ENCODE data around the gene CA5B. TPM values are rescaled to one million over a fixed set of nuclear protein-coding genes. Genes with fewer than 3 reads are reported as not detected.
"Not testable (repeated sequence)": the region's sequence is repeated elsewhere in the genome, so short reads cannot be mapped to it uniquely, and the experiment has no call there.

The CA5B gene
- total RNA-seq, 5 donors from 2014 or later (not counting 1 experiment from before 2014, with no cell fraction given) = 34.2 to 80.9 (median 44.6) TPM

- no peaks in the 10 kb centered on the region for H3K4me1 Mint-ChIP-seq
- DNase-seq = no peak
- no CpG with 5 or more reads among the region's 2 CpGs for WGBS (ENCODE audit: insufficient coverage)
- no peaks in the 10 kb centered on the region for H3K27me3 Mint-ChIP-seq
- CTCF ChIA-PET = no interaction called here
- POLR2A ChIA-PET = no interaction called here
- no peaks in the 10 kb centered on the region for H3K4me1 ChIP-seq (ENCODE audit: control insufficient read depth in 1 of 2, extremely low read depth in 1 of 2, insufficient read depth in 2 of 2, low read length in 2 of 2)
- H3K4me3 Mint-ChIP-seq = no peak overlapping the region
- no peak overlapping the region for H3K27ac Mint-ChIP-seq
- no peaks in the 10 kb centered on the region for H3K9me3 ChIP-seq
- H3K27ac ChIP-seq (ENCODE audit: low read length) = no peak overlapping the region
- no peaks in the 10 kb centered on the region for H3K36me3 ChIP-seq (ENCODE audit: control insufficient read depth in 2 of 2, extremely low read depth in 1 of 2, insufficient read depth in 1 of 2, low read length in 1 of 2)
- ATAC-seq (replicated peaks in 1 of 4) = no peak
- H3K27me3 ChIP-seq (replicated peaks in 1 of 2; ENCODE audit: control insufficient read depth in 2 of 2, extremely low read depth in 1 of 2, insufficient read depth in 2 of 2, low read length in 1 of 2) = no peaks in the 10 kb centered on the region
- peaks cover 3% of the 10 kb centered on the region for H3K36me3 Mint-ChIP-seq
- H3K9me3 Mint-ChIP-seq = no peaks in the 10 kb centered on the region
- no peak overlapping the region for H3K4me3 ChIP-seq (ENCODE audit: control insufficient read depth in 1 of 2, extremely low read depth in 1 of 2, low read length in 1 of 2)
Measured at GRCh38 chrX:15724911-15725310, 13.2 kb upstream of the CA5B start.

- H3K4me1 ChIP-seq (ENCODE audit: control insufficient read depth in 1 of 2, extremely low read depth in 1 of 2, insufficient read depth in 2 of 2, low read length in 2 of 2); H3K27me3 ChIP-seq (replicated peaks in 1 of 2; ENCODE audit: control insufficient read depth in 2 of 2, extremely low read depth in 1 of 2, insufficient read depth in 2 of 2, low read length in 1 of 2); H3K36me3 Mint-ChIP-seq; ATAC-seq (replicated peaks in 1 of 4); H3K9me3 Mint-ChIP-seq; DNase-seq; POLR2A ChIA-PET; H3K4me3 Mint-ChIP-seq; H3K9me3 ChIP-seq; H3K4me3 ChIP-seq (ENCODE audit: control insufficient read depth in 1 of 2, extremely low read depth in 1 of 2, low read length in 1 of 2); H3K27ac ChIP-seq (ENCODE audit: low read length); CTCF ChIA-PET; H3K36me3 ChIP-seq (ENCODE audit: control insufficient read depth in 2 of 2, extremely low read depth in 1 of 2, insufficient read depth in 1 of 2, low read length in 1 of 2); H3K4me1 Mint-ChIP-seq; H3K27me3 Mint-ChIP-seq; H3K27ac Mint-ChIP-seq: not testable (repeated sequence)
- WGBS (ENCODE audit: insufficient coverage) = 100% methylated on average over 3 of the region's 4 CpGs
Measured at GRCh38 chrX:15731368-15731767, 6.7 kb upstream of the CA5B start.

- Mint-ChIP-seq H3K27ac (peak overlapping the region; percentile 79 to 84), H3K36me3 (peaks cover 7% of the 10 kb centered on the region), H3K4me1 (peaks cover 42 to 47% (median 44%) of the 10 kb centered on the region in 3 donors), H3K4me3 (peak overlapping the region; percentile 90 to 91 (median 91)), H3K9me3 (no peaks in the 10 kb centered on the region), H3K27me3 (no peaks in the 10 kb centered on the region)
- Histone ChIP-seq H3K4me1 (ENCODE audit: control insufficient read depth in 1 of 2, extremely low read depth in 1 of 2, insufficient read depth in 2 of 2, low read length in 2 of 2) (peaks cover 13 to 29% of the 10 kb centered on the region in 2 experiments), H3K4me3 (ENCODE audit: control insufficient read depth in 1 of 2, extremely low read depth in 1 of 2, low read length in 1 of 2) (peak overlapping the region; percentile 66 to 91), H3K36me3 (ENCODE audit: control insufficient read depth in 2 of 2, extremely low read depth in 1 of 2, insufficient read depth in 1 of 2, low read length in 1 of 2) (peaks cover 0 to 2% of the 10 kb centered on the region in 2 donors), H3K27me3 (replicated peaks in 1 of 2; ENCODE audit: control insufficient read depth in 2 of 2, extremely low read depth in 1 of 2, insufficient read depth in 2 of 2, low read length in 1 of 2) (no peaks in the 10 kb centered on the region), H3K27ac (ENCODE audit: low read length) (peak overlapping the region; percentile 28), H3K9me3 (no peaks in the 10 kb centered on the region)
- 3% methylated on average over 5 of the region's 14 CpGs for WGBS (ENCODE audit: insufficient coverage)
- DNase-seq (no peak), ATAC-seq (replicated peaks in 1 of 4) (no peak)
- POLR2A ChIA-PET = interaction anchor here (0.6 to 4.6 kb wide), 9 partner anchors 10 to 1153 kb away, joined by 3 to 48 read pairs (median 5); partner anchors contain the start of gene AP1S2 (in 1 of the 2)
- CTCF ChIA-PET = interaction anchor here (1.0 to 2.6 kb wide), 7 partner anchors 13 to 63 kb away, joined by 3 to 19 read pairs (median 4); no protein-coding TSS in a partner anchor
Measured at GRCh38 chrX:15737190-15737958, 696 bp upstream of the CA5B start.

GRCh38 chrX:15739886-15740285 is 1.8 kb downstream of the CA5B start:
- Histone ChIP-seq H3K27me3 (replicated peaks in 1 of 2; ENCODE audit: control insufficient read depth in 2 of 2, extremely low read depth in 1 of 2, insufficient read depth in 2 of 2, low read length in 1 of 2) (no peaks in the 10 kb centered on the region), H3K4me3 (ENCODE audit: control insufficient read depth in 1 of 2, extremely low read depth in 1 of 2, low read length in 1 of 2) (peak overlapping the region in 1 of 2 donors; percentile 3), H3K9me3 (no peaks in the 10 kb centered on the region), H3K27ac (ENCODE audit: low read length) (no peak overlapping the region), H3K36me3 (ENCODE audit: control insufficient read depth in 2 of 2, extremely low read depth in 1 of 2, insufficient read depth in 1 of 2, low read length in 1 of 2) (peaks cover 0 to 6% of the 10 kb centered on the region in 2 donors), H3K4me1 (ENCODE audit: control insufficient read depth in 1 of 2, extremely low read depth in 1 of 2, insufficient read depth in 2 of 2, low read length in 2 of 2) (peaks cover 13 to 51% of the 10 kb centered on the region in 2 experiments)
- POLR2A ChIA-PET = interaction anchor here (2.7 to 4.6 kb wide), 2 partner anchors 10 kb away, joined by 32 to 48 read pairs; no protein-coding TSS in a partner anchor
- no CpG with 5 or more reads among the region's 3 CpGs for WGBS (ENCODE audit: insufficient coverage)
- peak overlapping the region; percentile 90 to 91 (median 91) for H3K4me3 Mint-ChIP-seq
- no peak for ATAC-seq (replicated peaks in 1 of 4)
- H3K9me3 Mint-ChIP-seq = no peaks in the 10 kb centered on the region
- CTCF ChIA-PET = interaction anchor here (0.8 to 2.6 kb wide), 4 partner anchors 10 to 115 kb away, joined by 3 to 19 read pairs (median 8); partner anchors contain the start of gene AP1S2 (in 1 of the 2)
- no peaks in the 10 kb centered on the region for H3K27me3 Mint-ChIP-seq
- peaks cover 26% of the 10 kb centered on the region for H3K36me3 Mint-ChIP-seq
- peak overlapping the region; percentile 12 to 15 for H3K27ac Mint-ChIP-seq
- H3K4me1 Mint-ChIP-seq = peaks cover 63 to 71% (median 67%) of the 10 kb centered on the region in 3 donors
- no peak for DNase-seq

- ATAC-seq (replicated peaks in 1 of 4) (no peak), DNase-seq (no peak)
- H3K9me3 Mint-ChIP-seq = no peaks in the 10 kb centered on the region
- Histone ChIP-seq H3K9me3 (no peaks in the 10 kb centered on the region), H3K4me1 (ENCODE audit: control insufficient read depth in 1 of 2, extremely low read depth in 1 of 2, insufficient read depth in 2 of 2, low read length in 2 of 2) (peaks cover 11 to 55% of the 10 kb centered on the region in 2 experiments), H3K27ac (ENCODE audit: low read length) (no peak overlapping the region), H3K4me3 (ENCODE audit: control insufficient read depth in 1 of 2, extremely low read depth in 1 of 2, low read length in 1 of 2) (no peak overlapping the region), H3K36me3 (ENCODE audit: control insufficient read depth in 2 of 2, extremely low read depth in 1 of 2, insufficient read depth in 1 of 2, low read length in 1 of 2) (peaks cover 0 to 8% of the 10 kb centered on the region in 2 donors), H3K27me3 (replicated peaks in 1 of 2; ENCODE audit: control insufficient read depth in 2 of 2, extremely low read depth in 1 of 2, insufficient read depth in 2 of 2, low read length in 1 of 2) (no peaks in the 10 kb centered on the region)
- peaks cover 82 to 87% (median 83%) of the 10 kb centered on the region in 3 donors for H3K4me1 Mint-ChIP-seq
- 88% methylated on average over 3 of the region's 9 CpGs for WGBS (ENCODE audit: insufficient coverage)
- peaks cover 50% of the 10 kb centered on the region for H3K36me3 Mint-ChIP-seq
- peak overlapping the region; percentile 34 to 86 for H3K27ac Mint-ChIP-seq
- ChIA-PET CTCF (no interaction called here), POLR2A (interaction anchor here in 1 of 2 donors (0.7 kb wide), 1 partner anchor 10 kb away, joined by 3 read pairs; no protein-coding TSS in a partner anchor)
- no peaks in the 10 kb centered on the region for H3K27me3 Mint-ChIP-seq
- no peak overlapping the region for H3K4me3 Mint-ChIP-seq
Measured at GRCh38 chrX:15744181-15744867, 6.3 kb downstream of the CA5B start.

GRCh38 chrX:15745179-15745578 is 7.1 kb downstream of the CA5B start:
- DNase-seq (no peak), ATAC-seq (replicated peaks in 1 of 4) (no peak)
- peaks cover 50% of the 10 kb centered on the region for H3K36me3 Mint-ChIP-seq
- WGBS (ENCODE audit: insufficient coverage) = no CpG with 5 or more reads among the region's 4 CpGs
- Histone ChIP-seq H3K27me3 (replicated peaks in 1 of 2; ENCODE audit: control insufficient read depth in 2 of 2, extremely low read depth in 1 of 2, insufficient read depth in 2 of 2, low read length in 1 of 2) (no peaks in the 10 kb centered on the region), H3K4me3 (ENCODE audit: control insufficient read depth in 1 of 2, extremely low read depth in 1 of 2, low read length in 1 of 2) (no peak overlapping the region), H3K4me1 (ENCODE audit: control insufficient read depth in 1 of 2, extremely low read depth in 1 of 2, insufficient read depth in 2 of 2, low read length in 2 of 2) (peaks cover 11 to 53% of the 10 kb centered on the region in 2 experiments), H3K36me3 (ENCODE audit: control insufficient read depth in 2 of 2, extremely low read depth in 1 of 2, insufficient read depth in 1 of 2, low read length in 1 of 2) (peaks cover 0 to 8% of the 10 kb centered on the region in 2 donors), H3K27ac (ENCODE audit: low read length) (no peak overlapping the region), H3K9me3 (no peaks in the 10 kb centered on the region)
- H3K9me3 Mint-ChIP-seq = no peaks in the 10 kb centered on the region
- H3K27ac Mint-ChIP-seq = peak overlapping the region; percentile 8 to 45
- ChIA-PET POLR2A (interaction anchor here (0.6 to 0.8 kb wide), 3 partner anchors 9 to 46 kb away, joined by 3 read pairs; no protein-coding TSS in a partner anchor), CTCF (interaction anchor here in 1 of 2 donors (1.2 kb wide), 1 partner anchor 13 kb away, joined by 3 read pairs; no protein-coding TSS in a partner anchor)
- H3K4me3 Mint-ChIP-seq = no peak overlapping the region
- H3K27me3 Mint-ChIP-seq = no peaks in the 10 kb centered on the region
- peaks cover 82 to 87% (median 83%) of the 10 kb centered on the region in 3 donors for H3K4me1 Mint-ChIP-seq
